HepG2 (cell line): ENCODE results near the gene TOP1. TPM values are rescaled to one million over a fixed set of nuclear protein-coding genes. Genes with fewer than 3 reads are reported as not detected.

Source experiments
- ATF7-NPFF ChIP-seq: sonication (generic); formaldehyde crosslinking; IDR thresholded peaks from 2 replicates; pipeline ENCODE4 v1.8.1; 2023; ENCODE audit warnings: mild to moderate bottlenecking, low read depth, missing genetic modification reagents, moderate library complexity
- ATM ChIP-seq: fragments of 450-650 bp; IDR thresholded peaks from 2 replicates; pipeline ENCODE4 v1.7.1; 2017; ENCODE audit warnings: mild to moderate bottlenecking, borderline replicate concordance
- BCLAF1 ChIP-seq: fragments of 450-650 bp; IDR thresholded peaks from 2 replicates; pipeline ENCODE4 v1.6.1; 2017; ENCODE audit warnings: mild to moderate bottlenecking
- CENPX ChIP-seq: sonication (generic); formaldehyde crosslinking; IDR thresholded peaks from 2 replicates; pipeline ENCODE4 v1.9.0; 2021; ENCODE audit warnings: mild to moderate bottlenecking, missing genetic modification reagents, moderate library complexity
- FOXA3 ChIP-seq: IDR thresholded peaks from 2 replicates; pipeline ENCODE4 v1.6.1; 2016; ENCODE audit warnings: missing genetic modification reagents, missing compliant biosample characterization
- HINFP ChIP-seq: sonication (generic); formaldehyde crosslinking; IDR thresholded peaks from 2 replicates; pipeline ENCODE4 v1.4.0; 2020; ENCODE audit warnings: low read depth, mild to moderate bottlenecking, missing genetic modification reagents
- HIVEP1 ChIP-seq: sonication (generic); formaldehyde crosslinking; IDR thresholded peaks from 2 replicates; pipeline ENCODE4 v1.4.0; 2020; ENCODE audit warnings: mild to moderate bottlenecking, missing genetic modification reagents
- HNF4A ChIP-seq: sonication (generic); formaldehyde crosslinking; IDR thresholded peaks from 2 replicates; pipeline ENCODE4 v1.4.0; 2020; ENCODE audit warnings: missing genetic modification reagents
- KLF12 ChIP-seq: sonication (generic); formaldehyde crosslinking; IDR thresholded peaks from 2 replicates; pipeline ENCODE4 v1.4.0; 2020; ENCODE audit warnings: missing genetic modification reagents, borderline replicate concordance
- NCOA1 ChIP-seq: sonication (generic); formaldehyde crosslinking; IDR thresholded peaks from 2 replicates; pipeline ENCODE4 v1.9.0; 2021; ENCODE audit warnings: missing genetic modification reagents
- NONO ChIP-seq, 2 experiments: fragments of 450-650 bp in 1 of 2; sonication (generic) in 1 of 2; formaldehyde crosslinking in 1 of 2; IDR thresholded peaks in 1 of 2; conservative IDR thresholded peaks in 1 of 2; 2 replicates each; pipeline versions ENCODE4 v1.6.1 to v1.8.0; 2017 to 2022; ENCODE audit warnings: mild to moderate bottlenecking in 1 of 2, missing genetic modification reagents in 1 of 2, moderate library complexity in 1 of 2
- POGK ChIP-seq: sonication (generic); formaldehyde crosslinking; conservative IDR thresholded peaks from 2 replicates; pipeline ENCODE4 v1.8.0; 2022; ENCODE audit warnings: mild to moderate bottlenecking, moderate library complexity, missing genetic modification reagents
- RXRA ChIP-seq: sonication (generic); formaldehyde crosslinking; IDR thresholded peaks from 2 replicates; pipeline ENCODE4 v1.5.1; 2020; ENCODE audit warnings: missing genetic modification reagents
- SYNCRIP ChIP-seq: fragments of 200-400 bp; formaldehyde crosslinking; IDR thresholded peaks from 2 replicates; pipeline ENCODE4 v1.6.1; 2018; ENCODE audit warnings: mild to moderate bottlenecking, low read depth, low read length; ENCODE audit not compliant: insufficient read depth
- TARDBP ChIP-seq: sonication (generic); formaldehyde crosslinking; IDR thresholded peaks from 2 replicates; pipeline ENCODE4 v1.8.0; 2022; ENCODE audit warnings: mild to moderate bottlenecking, missing genetic modification reagents
- TGIF2 ChIP-seq: IDR thresholded peaks from 2 replicates; pipeline ENCODE4 v1.6.1; 2016; ENCODE audit warnings: control low read depth, missing compliant biosample characterization
- ZFP62 ChIP-seq: sonication (generic); formaldehyde crosslinking; IDR thresholded peaks from 2 replicates; pipeline ENCODE4 v1.4.0; 2020; ENCODE audit warnings: missing genetic modification reagents
- ZNF180 ChIP-seq: sonication (generic); formaldehyde crosslinking; IDR thresholded peaks from 2 replicates; pipeline ENCODE4 v1.4.0; 2020; ENCODE audit warnings: low read depth, missing genetic modification reagents, borderline replicate concordance
- ZNF20 ChIP-seq: sonication (generic); formaldehyde crosslinking; IDR thresholded peaks from 2 replicates; pipeline ENCODE4 v1.4.0; 2020; ENCODE audit warnings: mild to moderate bottlenecking, moderate library complexity, missing genetic modification reagents
- ZNF263 ChIP-seq: sonication (generic); formaldehyde crosslinking; IDR thresholded peaks from 2 replicates; pipeline ENCODE4 v1.4.0; 2020; ENCODE audit warnings: missing genetic modification reagents
- ZNF350 ChIP-seq: sonication (generic); formaldehyde crosslinking; IDR thresholded peaks from 2 replicates; pipeline ENCODE4 v1.4.0; 2020; ENCODE audit warnings: mild to moderate bottlenecking, low read depth, missing genetic modification reagents, borderline replicate concordance
- ZNF549 ChIP-seq: sonication (generic); formaldehyde crosslinking; IDR thresholded peaks from 2 replicates; pipeline ENCODE4 v1.5.0; 2020; ENCODE audit warnings: missing genetic modification reagents
- ZNF605 ChIP-seq: sonication (generic); formaldehyde crosslinking; IDR thresholded peaks from 2 replicates; pipeline ENCODE4 v1.8.0; 2022; ENCODE audit warnings: mild to moderate bottlenecking, missing genetic modification reagents
- ZNF788 ChIP-seq: sonication (generic); formaldehyde crosslinking; IDR thresholded peaks from 2 replicates; pipeline ENCODE4 v1.5.0; 2020; ENCODE audit warnings: mild to moderate bottlenecking, missing genetic modification reagents, borderline replicate concordance
- polyA plus RNA-seq, 8 experiments: library from polyadenylated mRNA; depleted of rRNA in 3 of 8; stranded (reverse) in 7 of 8; unstranded in 1 of 8; fragments of >200 nt; fragmentation: Illumina TruSeq in 4 of 8; extraction: Trizol in 4 of 8; gene quantifications; 2 replicates each; pipeline versions ENCODE4 v1.2.1 to v1.2.3, GENCODE V29; 2011 to 2016; ENCODE audit warnings: low read depth in 4 of 8, missing spikeins in 1 of 8, mixed read lengths in 1 of 8; ENCODE audit not compliant: insufficient read depth in 1 of 8
- total RNA-seq, 5 experiments: library from RNA; depleted of rRNA; stranded (reverse); fragments of >200 nt; fragmentation: Illumina TruSeq; extraction: Trizol; gene quantifications; 2 replicates each; pipeline ENCODE4 v1.2.3, GENCODE V29; 2016; ENCODE audit warnings: low read depth in 1 of 5

Gene TOP1
- total and polyA plus RNA-seq, 2 of the 13 experiments (the other 11 are each of a cell fraction or from before 2014, with no cell fraction given): 10.2 to 19.4 TPM

- no peak for TF ChIP-seq BCLAF1
- peak; percentile 78; the same call in 1 of the 2 replicates for TF ChIP-seq NCOA1
- TF ChIP-seq ZNF788 (CRISPR knock-in tag): peak; percentile 39; the same call in 1 of the 2 replicates
- TF ChIP-seq FOXA3 (CRISPR knock-in tag): peak; percentile 51
- 0 out of 2 replicates have a peak, but pooled peaks have one; percentile 75 for TF ChIP-seq ZNF180 (CRISPR knock-in tag)
- TF ChIP-seq TGIF2 (CRISPR knock-in tag): peak; percentile 95
- TF ChIP-seq HINFP (CRISPR knock-in tag): peak; percentile 88
- TF ChIP-seq ATM: no peak; the same call in 1 of the 2 replicates
- peak; percentile 91 for TF ChIP-seq TARDBP (CRISPR knock-in tag)
- peak; percentile 92 for TF ChIP-seq POGK
- peak; percentile 98 for TF ChIP-seq ZNF350 (CRISPR knock-in tag)
- peak; percentile 95; the same call in 1 of the 2 replicates for TF ChIP-seq ZFP62 (CRISPR knock-in tag)
- TF ChIP-seq ZNF549 (CRISPR knock-in tag): peak; percentile 72; the same call in 1 of the 2 replicates
- peak; percentile 83 for TF ChIP-seq ATF7-NPFF
- TF ChIP-seq HNF4A (CRISPR knock-in tag): peak; percentile 6; the same call in 1 of the 2 replicates
- TF ChIP-seq KLF12 (CRISPR knock-in tag): no peak
- TF ChIP-seq CENPX (CRISPR knock-in tag): no peak
- peak; percentile 98 for TF ChIP-seq ZNF605
- no peak; the same call in none of the 2 replicates for TF ChIP-seq ZNF263 (CRISPR knock-in tag)
- no peak for TF ChIP-seq NONO (IDR thresholded peaks at IDR 0.05)
- TF ChIP-seq NONO (CRISPR knock-in tag; conservative IDR thresholded peaks at IDR 0.05): peak; percentile 72
- TF ChIP-seq ZNF20: no peak
- peak; percentile 33; the same call in 1 of the 2 replicates for TF ChIP-seq HIVEP1 (CRISPR knock-in tag)
- peak; percentile 52; the same call in 1 of the 2 replicates for TF ChIP-seq RXRA (CRISPR knock-in tag)
- no peak for TF ChIP-seq SYNCRIP
Measured at GRCh38 chr20:41028359-41029149, at the start of gene TOP1 (continued).
